ENCODE results near the gene PCBD1.

PCBD1 gene

GRCh38 chr10:70899096-70899495 lies 10.7 kb upstream of the PCBD1 start:
- TF ChIP-seq CTCF (conservative IDR thresholded peaks at IDR 0.05; ENCODE audit: low read depth, low read length): no peak

GRCh38 chr10:70898687-70899086 lies 10.3 kb upstream of the PCBD1 start:
- no peak for TF ChIP-seq CTCF (conservative IDR thresholded peaks at IDR 0.05; ENCODE audit: low read depth, low read length)
- H3K4me3 ChIP-seq (ENCODE audit: low read depth, low read length): no peak overlapping the region

More at GRCh38 chr10:70899096-70899495, 10.7 kb upstream of the PCBD1 start:
- H3K4me3 ChIP-seq (ENCODE audit: low read depth, low read length): no peak overlapping the region
- no peak for DNase-seq (ENCODE audit: low read depth)

GRCh38 chr10:70896551-70896950 lies 8.2 kb upstream of the PCBD1 start:
- no peak overlapping the region for H3K4me3 ChIP-seq (ENCODE audit: low read depth, low read length)
- no peak for DNase-seq (ENCODE audit: low read depth)
- TF ChIP-seq CTCF (conservative IDR thresholded peaks at IDR 0.05; ENCODE audit: low read depth, low read length): no peak

More at GRCh38 chr10:70898687-70899086, 10.3 kb upstream of the PCBD1 start:
- DNase-seq (ENCODE audit: low read depth): no peak

- no peak for TF ChIP-seq CTCF (conservative IDR thresholded peaks at IDR 0.05; ENCODE audit: low read depth, low read length)
- no peak overlapping the region for H3K4me3 ChIP-seq (ENCODE audit: low read depth, low read length)
- no peak for DNase-seq (ENCODE audit: low read depth)
Measured at GRCh38 chr10:70894416-70894815, 6.1 kb upstream of the PCBD1 start.

- H3K4me3 ChIP-seq (ENCODE audit: low read depth, low read length): no peak overlapping the region
- no peak for TF ChIP-seq CTCF (conservative IDR thresholded peaks at IDR 0.05; ENCODE audit: low read depth, low read length)
- DNase-seq (ENCODE audit: low read depth): no peak
Measured at GRCh38 chr10:70893227-70894006, 5.1 kb upstream of the PCBD1 start.

GRCh38 chr10:70892631-70893030 lies 4.3 kb upstream of the PCBD1 start:
- TF ChIP-seq CTCF (conservative IDR thresholded peaks at IDR 0.05; ENCODE audit: low read depth, low read length): no peak
- no peak overlapping the region for H3K4me3 ChIP-seq (ENCODE audit: low read depth, low read length)
- no peak for DNase-seq (ENCODE audit: low read depth)

GRCh38 chr10:70891627-70892026 lies 3.3 kb upstream of the PCBD1 start:
- no peak overlapping the region for H3K4me3 ChIP-seq (ENCODE audit: low read depth, low read length)
- peak; percentile 11 for DNase-seq (ENCODE audit: low read depth)
- no peak for TF ChIP-seq CTCF (conservative IDR thresholded peaks at IDR 0.05; ENCODE audit: low read depth, low read length)

All from choroid plexus epithelial cell (primary cell).